K562 (cell line): ENCODE measurements around the gene KRT8. TPM values are rescaled to one million over a fixed set of nuclear protein-coding genes. Genes with fewer than 3 reads are reported as not detected.

Experiments used
- ATAC-seq: fragments of 200-7000 bp; cut with Tn5 transposase; 3 replicates; pipeline ENCODE4 v1.9.1; 2020; ENCODE audit warnings: moderate library complexity
- BruUV-seq: library from RNA; stranded (reverse); fragments of 400-500 nt; replicated peaks from 2 replicates; lab custom pipeline; 2021; lab: Mats Ljungman, UMichigan
- CTCF ChIA-PET: fragments of 300-600 bp; formaldehyde crosslinking; extraction: SDS; loops from one replicate; lab custom pipeline; 2021; ENCODE audit warnings: low intra/inter-chr PET ratio; lab: Yijun Ruan, JAX
- POLR2A ChIA-PET: fragments of 300-600, 350-650 bp; sonication (Branson Sonifier 250); formaldehyde crosslinking; extraction: SDS; loops from one replicate; lab custom pipeline; 2021; ENCODE audit warnings: antibody characterized with exemption, inconsistent platforms; lab: Yijun Ruan, JAX
- DNase-seq, 4 experiments: peaks; one replicate each; pipeline versions ENCODE4 v3.0.0 to v3.0.0-alpha.2; 2011 to 2018; ENCODE audit warnings: low spot score in 3 of 4, mixed read lengths in 3 of 4; ENCODE audit errors: extremely low read depth in 1 of 4
- FAIRE-seq: peaks from 2 replicates; lab custom pipeline; 2011; peaks lifted over from hg19 to GRCh38; lab: Jason Lieb, UNC
- H2AFZ ChIP-seq: 2 replicates; pipeline ENCODE4 v1.6.0; 2011; ENCODE audit warnings: low read depth, low read length, control low read depth, inconsistent platforms
- H3K27ac ChIP-seq: fragments of 200-600 bp; 3 replicates; pipeline ENCODE4 v1.8.0; 2011; ENCODE audit warnings: low read depth, mild to moderate bottlenecking, control low read depth, inconsistent platforms, low read length, moderate library complexity, mixed read lengths; ENCODE audit errors: extremely low read depth
- H3K27me3 ChIP-seq, 2 experiments: fragments of 300-600 bp in 1 of 2; 2 replicates in 1 of 2; 3 replicates in 1 of 2; pipeline versions ENCODE4 v1.6.0 to v1.8.0; 2011; ENCODE audit warnings: inconsistent platforms in 2 of 2, low read length in 2 of 2, mild to moderate bottlenecking in 1 of 2, mixed read lengths in 1 of 2, moderate library complexity in 1 of 2; ENCODE audit not compliant: control insufficient read depth in 2 of 2, insufficient read depth in 2 of 2
- H3K36me3 ChIP-seq: fragments of 300-600 bp; 3 replicates; pipeline ENCODE4 v1.8.0; 2011; ENCODE audit warnings: mild to moderate bottlenecking, low read length, inconsistent platforms; ENCODE audit not compliant: control insufficient read depth, insufficient read depth
- H3K4me1 ChIP-seq, 2 experiments: fragments of 200-600 bp in 1 of 2; replicated peaks in 1 of 2; 2 replicates in 1 of 2; 3 replicates in 1 of 2; pipeline versions ENCODE4 v1.5.1 to v1.8.0; 2011; ENCODE audit warnings: inconsistent platforms in 2 of 2, low read length in 2 of 2, mild to moderate bottlenecking in 1 of 2, mixed read lengths in 1 of 2, moderate library complexity in 1 of 2; ENCODE audit not compliant: control insufficient read depth in 2 of 2, insufficient read depth in 2 of 2
- H3K4me2 ChIP-seq: 2 replicates; pipeline ENCODE4 v1.6.1; 2011; ENCODE audit warnings: low read length, control low read depth, inconsistent platforms, mixed read lengths; ENCODE audit not compliant: insufficient read depth
- H3K4me3 ChIP-seq: fragments of 200-600 bp; sonication (generic), shearing (Covaris generic); 2 replicates; pipeline ENCODE4 v1.5.1; 2016; ENCODE audit warnings: control low read depth, inconsistent platforms
- H3K79me2 ChIP-seq: fragments of 200-600 bp; 3 replicates; pipeline ENCODE4 v1.8.0; 2011; ENCODE audit warnings: low read length, inconsistent platforms; ENCODE audit not compliant: control insufficient read depth, insufficient read depth
- H3K9ac ChIP-seq, 2 experiments: 2 replicates each; pipeline versions ENCODE4 v1.6.0 to v1.6.1; 2011; ENCODE audit warnings: low read depth in 2 of 2, low read length in 2 of 2, control low read depth in 1 of 2, inconsistent platforms in 1 of 2, mild to moderate bottlenecking in 1 of 2, mixed read lengths in 1 of 2; ENCODE audit not compliant: insufficient read depth in 1 of 2
- H3K9me1 ChIP-seq: one replicate; pipeline ENCODE4 v1.6.0; 2011; ENCODE audit warnings: inconsistent platforms, mild to moderate bottlenecking, low read length, moderate library complexity; ENCODE audit not compliant: control insufficient read depth, insufficient read depth
- H3K9me3 ChIP-seq: replicated peaks from 2 replicates; pipeline ENCODE4 v1.5.1; 2011; ENCODE audit warnings: low read depth, low read length, inconsistent platforms; ENCODE audit not compliant: control insufficient read depth, insufficient read depth
- H4K20me1 ChIP-seq: replicated peaks from 2 replicates; pipeline ENCODE4 v1.6.1; 2011; ENCODE audit warnings: low read length, inconsistent platforms, mixed read lengths; ENCODE audit not compliant: control insufficient read depth, insufficient read depth
- COPS2 ChIP-seq: fragments of 450-650 bp; conservative IDR thresholded peaks from 2 replicates; pipeline ENCODE4 v1.6.1; 2016; ENCODE audit warnings: mild to moderate bottlenecking, moderate library complexity
- KAT8 ChIP-seq: fragments of 450-650 bp; IDR thresholded peaks from 2 replicates; pipeline ENCODE4 v1.6.1; 2016; ENCODE audit warnings: low read depth, mild to moderate bottlenecking
- MCM7 ChIP-seq, 2 experiments: fragments of 450-650 bp; IDR thresholded peaks; 2 replicates each; pipeline ENCODE4 v1.6.1; 2016 to 2018
- MED1 ChIP-seq: sonication (generic); formaldehyde crosslinking; IDR thresholded peaks from 2 replicates; pipeline ENCODE4 v1.8.1; 2023; ENCODE audit warnings: missing genetic modification reagents, borderline replicate concordance
- NR3C1 ChIP-seq: sonication (generic); formaldehyde crosslinking; IDR thresholded peaks from 2 replicates; pipeline ENCODE4 v1.8.1; 2022; ENCODE audit warnings: missing genetic modification reagents
- POLR2A ChIP-seq: fragments of 450-650 bp; conservative IDR thresholded peaks from 2 replicates; pipeline ENCODE4 v1.6.1; 2016
- RBFOX2 ChIP-seq: fragments of 200-400 bp; formaldehyde crosslinking; IDR thresholded peaks from 2 replicates; pipeline ENCODE4 v1.6.1; 2017; ENCODE audit warnings: low read depth, mild to moderate bottlenecking, low read length, moderate library complexity
- ZNF197 ChIP-seq: fragments of 200-800 bp; sonication (Bioruptor generic); IDR thresholded peaks from 2 replicates; pipeline ENCODE4 v1.6.1; 2016; ENCODE audit warnings: low read depth, missing genetic modification characterization, missing compliant biosample characterization
- WGBS: fragments of 100-300 bp; shearing (Covaris generic); methylation state at CpG from one replicate; pipeline ENCODE4 v1.1.6; 2016; ENCODE audit warnings: low coverage, mixed read lengths; ENCODE audit not compliant: insufficient coverage; ENCODE audit errors: missing lambda C conversion rate; 5-methylcytosine and 5-hydroxymethylcytosine counted together
- in situ Hi-C: fragments of 300-500 bp; cut with MboI; formaldehyde crosslinking; loops from 4 replicates; pipeline ENCODE4 v1.15.0; 2018; ENCODE audit warnings: inconsistent platforms, mixed read lengths
- intact Hi-C: fragments of 100-400 bp; cut with micrococcal nuclease; formaldehyde crosslinking; loops from 2 replicates; pipeline ENCODE4 v1.14.2; 2022
- polyA plus RNA-seq, 8 experiments: library from polyadenylated mRNA; depleted of rRNA in 4 of 8; stranded (reverse) in 5 of 8; unstranded in 3 of 8; fragments of >200 nt; fragmentation: Nextera tagmentation in 2 of 8; fragmentation: Illumina TruSeq in 1 of 8; extraction: Ambion mirVana in 2 of 8; extraction: Trizol in 1 of 8; gene quantifications; 2 replicates each; pipeline versions ENCODE4 v1.2.1 to v1.2.3, GENCODE V29; 2011 to 2014; ENCODE audit warnings: inconsistent platforms in 1 of 8, missing spikeins in 1 of 8
- total RNA-seq, 7 experiments: library from RNA; depleted of rRNA in 6 of 7; stranded (reverse); fragments of >200 nt in 6 of 7; fragmentation: Illumina TruSeq in 2 of 7; extraction: Trizol in 2 of 7; gene quantifications; 2 replicates each; pipeline versions ENCODE4 v1.2.1 to v1.2.3, GENCODE V29; 2011 to 2021; ENCODE audit warnings: low replicate concordance in 1 of 7

Gene KRT8
- total and polyA plus RNA-seq, 9 of the 15 experiments (the other 6 are each of a cell fraction or from before 2014, with no cell fraction given), result 41.5 to 661 (median 260) TPM

- no peak overlapping the region for H3K4me2 ChIP-seq
- no TSS peak for BruUV-seq
- peaks cover 54 to 57% of the 10 kb centered on the region in 2 experiments for H3K4me1 ChIP-seq
- peaks cover 3% of the 10 kb centered on the region for H4K20me1 ChIP-seq
- H2AFZ ChIP-seq, result no peak overlapping the region
- no peak overlapping the region for H3K27ac ChIP-seq
- WGBS, result 91% methylated on average over 8 of the region's 8 CpGs
- TF ChIP-seq KAT8, result no peak
- 0 out of 2 replicates have a peak, but pooled peaks have one; percentile 14 for TF ChIP-seq RBFOX2
- TF ChIP-seq MED1 (CRISPR knock-in tag), result no peak
- TF ChIP-seq POLR2A, result 0 out of 2 replicates have a peak, but pooled peaks have one; percentile 7
- peaks cover 23% of the 10 kb centered on the region for H3K79me2 ChIP-seq
- intact Hi-C loops, result no loop called here
- CTCF ChIA-PET, result no interaction called here
- POLR2A ChIA-PET, result interaction anchor here (0.6 to 4.7 kb wide), 5 partner anchors 12 to 183 kb away, joined by 3 to 16 read pairs (median 6); partner anchors contain the start of gene KRT8
- in situ Hi-C loops, result no loop called here
- H3K27me3 ChIP-seq, result no peaks in the 10 kb centered on the region
- no peak overlapping the region for H3K4me3 ChIP-seq
- ATAC-seq, result no peak
- FAIRE-seq, result no peak
- H3K36me3 ChIP-seq, result peaks cover 11% of the 10 kb centered on the region
- no peaks in the 10 kb centered on the region for H3K9me1 ChIP-seq
- H3K9ac ChIP-seq, result peak overlapping the region in 1 of 2 experiments; percentile 56; a peak in 1 of 4 replicates
- no peak for DNase-seq
- H3K9me3 ChIP-seq, result no peaks in the 10 kb centered on the region
Measured at GRCh38 chr12:52944683-52945388, 40.0 kb upstream of the KRT8 start.

GRCh38 chr12:52942901-52943181 lies 38.0 kb upstream of the KRT8 start:
- no peak overlapping the region for H3K4me2 ChIP-seq

More at GRCh38 chr12:52942901-52943181, 38.0 kb upstream of the KRT8 start:
- no peaks in the 10 kb centered on the region for H3K9me1 ChIP-seq
- no peak overlapping the region for H3K4me3 ChIP-seq
- no peak overlapping the region for H3K9ac ChIP-seq
- H4K20me1 ChIP-seq, result peaks cover 3% of the 10 kb centered on the region; the same call in 1 of the 2 replicates
- H2AFZ ChIP-seq, result no peak overlapping the region
- no TSS peak for BruUV-seq
- no peaks in the 10 kb centered on the region for H3K27me3 ChIP-seq
- H3K27ac ChIP-seq, result no peak overlapping the region
- H3K4me1 ChIP-seq, result peaks cover 47 to 50% of the 10 kb centered on the region in 2 experiments
- H3K79me2 ChIP-seq, result peaks cover 3% of the 10 kb centered on the region
- WGBS, result 13% methylated on average over 3 of the region's 3 CpGs
- TF ChIP-seq MCM7 (IDR thresholded peaks at IDR 0.05) (no peak), NR3C1 (CRISPR knock-in tag) (no peak), COPS2 (no peak), ZNF197 (CRISPR knock-in tag) (no peak)
- CTCF ChIA-PET, result no interaction called here
- POLR2A ChIA-PET, result interaction anchor here (2.0 to 4.9 kb wide), 3 partner anchors 8 to 17 kb away, joined by 17 to 30 read pairs (median 17); partner anchors contain the start of gene KRT18
- ATAC-seq (no peak), FAIRE-seq (peak; percentile 62), DNase-seq (peak in 1 of 4 experiments; percentile 4)
- no peaks in the 10 kb centered on the region for H3K9me3 ChIP-seq
- intact Hi-C loops, result no loop called here
- peaks cover 4% of the 10 kb centered on the region for H3K36me3 ChIP-seq
- in situ Hi-C loops, result no loop called here
